ENCODE measurements around the gene GJB4.

DNA sequence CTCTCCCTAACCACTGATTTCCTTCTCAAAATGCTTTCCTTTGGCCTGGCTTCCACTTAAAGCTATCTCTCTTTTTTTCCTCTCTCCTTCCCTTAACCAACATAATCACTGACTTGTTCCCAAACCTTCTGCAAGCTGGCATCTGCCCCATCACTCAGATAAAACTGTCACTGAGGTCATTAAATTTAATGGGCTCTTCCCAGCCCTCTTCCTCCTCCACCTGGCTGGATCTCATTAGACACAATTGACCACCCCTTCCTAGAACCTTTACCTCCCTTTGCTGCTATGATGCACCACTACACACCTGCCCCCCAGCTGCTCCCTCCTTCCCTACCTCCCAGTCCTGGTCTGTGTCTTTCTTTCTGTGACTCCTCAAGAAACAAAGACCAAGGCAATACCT, 48.7 kb upstream of the GJB4 start:
- TF ChIP-seq POLR2AphosphoS5 (IDR thresholded peaks at IDR 0.05; ENCODE audit: borderline replicate concordance, low read depth, low read length) (no peak), EZH2 (IDR thresholded peaks at IDR 0.05) (no peak)
